Measurements from ENCODE around the gene CDH2. TPM values are rescaled to one million over a fixed set of nuclear protein-coding genes. Genes with fewer than 3 reads are reported as not detected.

CDH2 gene
- total and polyA plus RNA-seq, 7 donors, result under 0.01 to 8.2 (median 5.6) TPM; not detected in 1

DNA sequence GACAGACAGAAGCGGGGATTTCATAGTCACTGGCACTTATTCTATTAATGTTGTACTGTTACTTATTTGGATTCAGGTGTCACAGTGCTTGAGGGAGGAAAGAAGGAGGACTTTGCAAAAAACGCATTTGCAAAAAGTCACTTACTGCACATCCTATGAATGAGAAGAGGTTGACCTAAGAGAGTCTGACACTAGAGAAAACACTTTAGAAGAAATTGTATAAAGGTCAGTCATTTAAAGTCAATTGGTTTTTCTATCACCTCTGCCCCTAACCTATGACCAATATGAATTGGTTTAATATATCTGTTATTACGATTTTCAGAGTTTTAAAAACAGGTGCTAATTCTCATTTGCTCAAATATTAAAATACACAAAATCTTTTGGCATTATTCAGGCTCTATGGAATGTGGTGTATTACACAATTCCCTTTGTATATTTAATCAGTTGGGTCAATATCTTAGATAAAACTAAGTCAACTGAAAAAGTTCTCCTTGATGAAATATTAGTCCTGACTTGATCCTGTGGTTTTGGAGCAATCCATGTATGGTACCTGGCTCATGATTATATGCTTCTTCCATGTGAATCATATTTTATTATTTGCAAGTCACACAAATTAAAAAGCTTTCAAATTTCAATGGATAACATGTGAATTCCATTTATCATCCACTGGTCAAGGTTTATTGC lies 157.4 kb downstream of the CDH2 start:
- Histone ChIP-seq H3K27me3 (no peaks in the 10 kb centered on the region), H3K36me3 (no peaks in the 10 kb centered on the region), H3K4me1 (no peaks in the 10 kb centered on the region), H3K27ac (no peak overlapping the region), H3K9me3 (no peaks in the 10 kb centered on the region), H3K4me3 (no peak overlapping the region)
- 60 to 77% methylated on average over 3 of the region's 3 CpGs for WGBS, 2 donors
- TF ChIP-seq EP300 (IDR thresholded peaks at IDR 0.05) (no peak), POLR2AphosphoS5 (IDR thresholded peaks at IDR 0.05) (no peak), POLR2A (IDR thresholded peaks at IDR 0.05) (no peak)
- TF ChIP-seq, protein P1, sequence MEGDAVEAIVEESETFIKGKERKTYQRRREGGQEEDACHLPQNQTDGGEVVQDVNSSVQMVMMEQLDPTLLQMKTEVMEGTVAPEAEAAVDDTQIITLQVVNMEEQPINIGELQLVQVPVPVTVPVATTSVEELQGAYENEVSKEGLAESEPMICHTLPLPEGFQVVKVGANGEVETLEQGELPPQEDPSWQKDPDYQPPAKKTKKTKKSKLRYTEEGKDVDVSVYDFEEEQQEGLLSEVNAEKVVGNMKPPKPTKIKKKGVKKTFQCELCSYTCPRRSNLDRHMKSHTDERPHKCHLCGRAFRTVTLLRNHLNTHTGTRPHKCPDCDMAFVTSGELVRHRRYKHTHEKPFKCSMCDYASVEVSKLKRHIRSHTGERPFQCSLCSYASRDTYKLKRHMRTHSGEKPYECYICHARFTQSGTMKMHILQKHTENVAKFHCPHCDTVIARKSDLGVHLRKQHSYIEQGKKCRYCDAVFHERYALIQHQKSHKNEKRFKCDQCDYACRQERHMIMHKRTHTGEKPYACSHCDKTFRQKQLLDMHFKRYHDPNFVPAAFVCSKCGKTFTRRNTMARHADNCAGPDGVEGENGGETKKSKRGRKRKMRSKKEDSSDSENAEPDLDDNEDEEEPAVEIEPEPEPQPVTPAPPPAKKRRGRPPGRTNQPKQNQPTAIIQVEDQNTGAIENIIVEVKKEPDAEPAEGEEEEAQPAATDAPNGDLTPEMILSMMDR (IDR thresholded peaks at IDR 0.05), result no peak
- DNase-seq, result no peak
- intact Hi-C loops (cut with DNase I), result no loop called here

- Histone ChIP-seq H3K27ac (no peak overlapping the region), H3K4me1 (no peaks in the 10 kb centered on the region), H3K27me3 (no peaks in the 10 kb centered on the region), H3K9me3 (no peaks in the 10 kb centered on the region), H3K4me3 (no peak overlapping the region), H3K36me3 (no peaks in the 10 kb centered on the region)
- intact Hi-C loops (cut with DNase I), result no loop called here
- DNase-seq, result no peak
- no peak for TF ChIP-seq EP300 (IDR thresholded peaks at IDR 0.05)
- TF ChIP-seq, protein P1 (IDR thresholded peaks at IDR 0.05), result no peak
These were observed 158.6 kb downstream of the CDH2 start for GRCh38 chr18:28018351-28018750.

DNA sequence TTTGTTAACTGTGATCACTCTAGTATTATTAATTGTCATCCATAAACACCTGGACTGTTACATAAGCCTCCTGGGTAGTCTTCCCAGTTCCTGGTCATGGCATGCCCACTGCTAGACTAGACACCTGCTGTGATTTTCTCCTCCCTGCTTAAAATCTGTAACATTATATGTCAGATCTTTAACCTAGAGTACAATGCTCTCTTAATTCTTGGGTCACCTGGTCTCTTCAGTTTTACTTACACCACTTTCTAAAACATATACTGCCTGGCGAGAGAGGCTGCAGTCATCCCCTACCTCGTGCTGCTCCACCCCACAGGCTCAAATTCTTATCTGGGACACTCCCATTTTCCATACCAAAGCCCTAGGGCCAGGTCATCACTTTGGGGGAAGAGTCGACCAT lies 161.3 kb downstream of the CDH2 start:
- no peaks in the 10 kb centered on the region for H3K4me1 ChIP-seq
- H3K27me3 ChIP-seq, result no peaks in the 10 kb centered on the region
- DNase-seq, result no peak
- H3K36me3 ChIP-seq, result no peaks in the 10 kb centered on the region
- 35 to 68% methylated on average over 3 of the region's 3 CpGs for WGBS, 2 donors
- no peaks in the 10 kb centered on the region for H3K9me3 ChIP-seq
- intact Hi-C loops (cut with DNase I), result no loop called here
- no peak overlapping the region for H3K27ac ChIP-seq
- no peak for TF ChIP-seq EP300 (IDR thresholded peaks at IDR 0.05)
- TF ChIP-seq POLR2AphosphoS5 (IDR thresholded peaks at IDR 0.05), result no peak
- TF ChIP-seq, protein P1 (IDR thresholded peaks at IDR 0.05), result no peak
- no peak for TF ChIP-seq POLR2A (IDR thresholded peaks at IDR 0.05)
- no peak overlapping the region for H3K4me3 ChIP-seq

GRCh38 chr18:28013066-28013465 lies 163.9 kb downstream of the CDH2 start:
- H3K36me3 ChIP-seq, result no peaks in the 10 kb centered on the region
- H3K27me3 ChIP-seq, result no peaks in the 10 kb centered on the region
- H3K4me3 ChIP-seq, result no peak overlapping the region
- no peak overlapping the region for H3K27ac ChIP-seq
- H3K4me1 ChIP-seq, result no peaks in the 10 kb centered on the region
- no peak for TF ChIP-seq POLR2AphosphoS5 (IDR thresholded peaks at IDR 0.05)
- TF ChIP-seq, protein P1 (IDR thresholded peaks at IDR 0.05), result no peak
- TF ChIP-seq POLR2A (IDR thresholded peaks at IDR 0.05), result no peak
- no peak for TF ChIP-seq EP300 (IDR thresholded peaks at IDR 0.05)
- H3K9me3 ChIP-seq, result no peaks in the 10 kb centered on the region
- DNase-seq, result no peak
- 58 to 68% methylated on average over 1 of the region's 1 CpG for WGBS, 2 donors
- intact Hi-C loops (cut with DNase I), result no loop called here

DNA sequence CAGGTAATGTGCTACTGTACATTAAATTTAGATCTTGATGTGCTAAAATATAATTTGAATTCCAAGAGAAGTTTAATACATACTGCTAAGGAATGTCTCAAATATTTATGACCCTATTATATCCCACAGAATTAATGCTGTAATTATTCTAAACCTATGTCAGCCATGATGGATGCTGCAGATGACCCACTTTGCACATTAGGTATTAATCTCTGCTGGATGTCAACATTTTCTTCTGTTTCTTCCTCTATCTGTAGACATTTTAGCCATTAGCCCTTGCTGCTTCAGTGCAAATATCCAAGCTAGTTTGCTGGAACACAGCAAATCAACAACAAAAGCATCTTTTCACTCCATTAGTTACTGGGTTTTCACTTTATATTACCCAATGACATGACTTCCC lies 164.6 kb downstream of the CDH2 start:
- DNase-seq, result no peak
- Histone ChIP-seq H3K27ac (no peak overlapping the region), H3K4me1 (no peaks in the 10 kb centered on the region), H3K27me3 (no peaks in the 10 kb centered on the region), H3K9me3 (no peaks in the 10 kb centered on the region), H3K4me3 (no peak overlapping the region), H3K36me3 (no peaks in the 10 kb centered on the region)
- TF ChIP-seq, protein P1 (IDR thresholded peaks at IDR 0.05), result no peak
- intact Hi-C loops (cut with DNase I), result no loop called here
